K562 (cell line): ENCODE data around the gene TMEM138. TPM values are rescaled to one million over a fixed set of nuclear protein-coding genes. Genes with fewer than 3 reads are reported as not detected.

Source experiments
- ATAC-seq: fragments of 200-7000 bp; cut with Tn5 transposase; 3 replicates; pipeline ENCODE4 v1.9.1; 2020; ENCODE audit warnings: moderate library complexity
- BruUV-seq: library from RNA; stranded (reverse); fragments of 400-500 nt; replicated peaks from 2 replicates; lab custom pipeline; 2021; lab: Mats Ljungman, UMichigan
- CTCF ChIA-PET: fragments of 300-600 bp; formaldehyde crosslinking; extraction: SDS; loops from one replicate; lab custom pipeline; 2021; ENCODE audit warnings: low intra/inter-chr PET ratio; lab: Yijun Ruan, JAX
- POLR2A ChIA-PET: fragments of 300-600, 350-650 bp; sonication (Branson Sonifier 250); formaldehyde crosslinking; extraction: SDS; loops from one replicate; lab custom pipeline; 2021; ENCODE audit warnings: antibody characterized with exemption, inconsistent platforms; lab: Yijun Ruan, JAX
- DNase-seq, 4 experiments: peaks; one replicate each; pipeline versions ENCODE4 v3.0.0 to v3.0.0-alpha.2; 2011 to 2018; ENCODE audit warnings: low spot score in 3 of 4, mixed read lengths in 3 of 4; ENCODE audit errors: extremely low read depth in 1 of 4
- FAIRE-seq: peaks from 2 replicates; lab custom pipeline; 2011; peaks lifted over from hg19 to GRCh38; lab: Jason Lieb, UNC
- H2AFZ ChIP-seq: 2 replicates; pipeline ENCODE4 v1.6.0; 2011; ENCODE audit warnings: low read depth, low read length, control low read depth, inconsistent platforms
- H3K27ac ChIP-seq: fragments of 200-600 bp; 3 replicates; pipeline ENCODE4 v1.8.0; 2011; ENCODE audit warnings: low read depth, mild to moderate bottlenecking, control low read depth, inconsistent platforms, low read length, moderate library complexity, mixed read lengths; ENCODE audit errors: extremely low read depth
- H3K27me3 ChIP-seq, 2 experiments: fragments of 300-600 bp in 1 of 2; 2 replicates in 1 of 2; 3 replicates in 1 of 2; pipeline versions ENCODE4 v1.6.0 to v1.8.0; 2011; ENCODE audit warnings: inconsistent platforms in 2 of 2, low read length in 2 of 2, mild to moderate bottlenecking in 1 of 2, mixed read lengths in 1 of 2, moderate library complexity in 1 of 2; ENCODE audit not compliant: control insufficient read depth in 2 of 2, insufficient read depth in 2 of 2
- H3K36me3 ChIP-seq: fragments of 300-600 bp; 3 replicates; pipeline ENCODE4 v1.8.0; 2011; ENCODE audit warnings: mild to moderate bottlenecking, low read length, inconsistent platforms; ENCODE audit not compliant: control insufficient read depth, insufficient read depth
- H3K4me1 ChIP-seq, 2 experiments: fragments of 200-600 bp in 1 of 2; replicated peaks in 1 of 2; 2 replicates in 1 of 2; 3 replicates in 1 of 2; pipeline versions ENCODE4 v1.5.1 to v1.8.0; 2011; ENCODE audit warnings: inconsistent platforms in 2 of 2, low read length in 2 of 2, mild to moderate bottlenecking in 1 of 2, mixed read lengths in 1 of 2, moderate library complexity in 1 of 2; ENCODE audit not compliant: control insufficient read depth in 2 of 2, insufficient read depth in 2 of 2
- H3K4me2 ChIP-seq: 2 replicates; pipeline ENCODE4 v1.6.1; 2011; ENCODE audit warnings: low read length, control low read depth, inconsistent platforms, mixed read lengths; ENCODE audit not compliant: insufficient read depth
- H3K4me3 ChIP-seq: fragments of 200-600 bp; sonication (generic), shearing (Covaris generic); 2 replicates; pipeline ENCODE4 v1.5.1; 2016; ENCODE audit warnings: control low read depth, inconsistent platforms
- H3K79me2 ChIP-seq: fragments of 200-600 bp; 3 replicates; pipeline ENCODE4 v1.8.0; 2011; ENCODE audit warnings: low read length, inconsistent platforms; ENCODE audit not compliant: control insufficient read depth, insufficient read depth
- H3K9ac ChIP-seq, 2 experiments: 2 replicates each; pipeline versions ENCODE4 v1.6.0 to v1.6.1; 2011; ENCODE audit warnings: low read depth in 2 of 2, low read length in 2 of 2, control low read depth in 1 of 2, inconsistent platforms in 1 of 2, mild to moderate bottlenecking in 1 of 2, mixed read lengths in 1 of 2; ENCODE audit not compliant: insufficient read depth in 1 of 2
- H3K9me1 ChIP-seq: one replicate; pipeline ENCODE4 v1.6.0; 2011; ENCODE audit warnings: inconsistent platforms, mild to moderate bottlenecking, low read length, moderate library complexity; ENCODE audit not compliant: control insufficient read depth, insufficient read depth
- H3K9me3 ChIP-seq: replicated peaks from 2 replicates; pipeline ENCODE4 v1.5.1; 2011; ENCODE audit warnings: low read depth, low read length, inconsistent platforms; ENCODE audit not compliant: control insufficient read depth, insufficient read depth
- H4K20me1 ChIP-seq: replicated peaks from 2 replicates; pipeline ENCODE4 v1.6.1; 2011; ENCODE audit warnings: low read length, inconsistent platforms, mixed read lengths; ENCODE audit not compliant: control insufficient read depth, insufficient read depth
- ASH1L ChIP-seq: fragments of 450-650 bp; IDR thresholded peaks from 2 replicates; pipeline ENCODE4 v1.6.1; 2018; ENCODE audit warnings: borderline replicate concordance, mild to moderate bottlenecking, low read depth; ENCODE audit not compliant: partially characterized antibody
- ATF1 ChIP-seq, 2 experiments: fragments of 450-650 bp in 1 of 2; IDR thresholded peaks; 2 replicates each; pipeline ENCODE4 v1.6.1; 2016; ENCODE audit warnings: missing compliant biosample characterization in 1 of 2, missing genetic modification characterization in 1 of 2
- LARP7 ChIP-seq: fragments of 450-650 bp; IDR thresholded peaks from 2 replicates; pipeline ENCODE4 v1.6.1; 2016
- MEF2A ChIP-seq: IDR thresholded peaks from 2 replicates; pipeline ENCODE4 v1.6.1; 2011; ENCODE audit warnings: low read depth, mild to moderate bottlenecking, low read length, moderate library complexity; ENCODE audit not compliant: control insufficient read depth
- MIER1 ChIP-seq: fragments of 450-650 bp; IDR thresholded peaks from 2 replicates; pipeline ENCODE4 v1.6.1; 2016; ENCODE audit warnings: antibody characterized with exemption, mild to moderate bottlenecking, low read depth
- SETDB1 ChIP-seq: IDR thresholded peaks from one replicate; pipeline ENCODE4 v1.6.1; 2012; ENCODE audit warnings: low read length, control low read depth, inconsistent platforms
- SMARCA4 ChIP-seq: fragments of 450-650 bp; IDR thresholded peaks from 2 replicates; pipeline ENCODE4 v1.6.1; 2016
- ZNF668 ChIP-seq: fragments of 250-450 bp; sonication (Bioruptor Pico); IDR thresholded peaks from 2 replicates; pipeline ENCODE4 v1.8.0; 2022; ENCODE audit warnings: mild to moderate bottlenecking, inconsistent platforms
- ZSCAN29 ChIP-seq: fragments of 450-650 bp; IDR thresholded peaks from 2 replicates; pipeline ENCODE4 v1.6.1; 2017
- WGBS: fragments of 100-300 bp; shearing (Covaris generic); methylation state at CpG from one replicate; pipeline ENCODE4 v1.1.6; 2016; ENCODE audit warnings: low coverage, mixed read lengths; ENCODE audit not compliant: insufficient coverage; ENCODE audit errors: missing lambda C conversion rate; 5-methylcytosine and 5-hydroxymethylcytosine counted together
- in situ Hi-C: fragments of 300-500 bp; cut with MboI; formaldehyde crosslinking; loops from 4 replicates; pipeline ENCODE4 v1.15.0; 2018; ENCODE audit warnings: inconsistent platforms, mixed read lengths
- intact Hi-C: fragments of 100-400 bp; cut with micrococcal nuclease; formaldehyde crosslinking; loops from 2 replicates; pipeline ENCODE4 v1.14.2; 2022
- polyA plus RNA-seq, 8 experiments: library from polyadenylated mRNA; depleted of rRNA in 4 of 8; stranded (reverse) in 5 of 8; unstranded in 3 of 8; fragments of >200 nt; fragmentation: Nextera tagmentation in 2 of 8; fragmentation: Illumina TruSeq in 1 of 8; extraction: Ambion mirVana in 2 of 8; extraction: Trizol in 1 of 8; gene quantifications; 2 replicates each; pipeline versions ENCODE4 v1.2.1 to v1.2.3, GENCODE V29; 2011 to 2014; ENCODE audit warnings: inconsistent platforms in 1 of 8, missing spikeins in 1 of 8
- total RNA-seq, 7 experiments: library from RNA; depleted of rRNA in 6 of 7; stranded (reverse); fragments of >200 nt in 6 of 7; fragmentation: Illumina TruSeq in 2 of 7; extraction: Trizol in 2 of 7; gene quantifications; 2 replicates each; pipeline versions ENCODE4 v1.2.1 to v1.2.3, GENCODE V29; 2011 to 2021; ENCODE audit warnings: low replicate concordance in 1 of 7
- TF ChIP-seq, protein P1 (sequence below): sonication (generic); formaldehyde crosslinking; IDR thresholded peaks from 2 replicates; pipeline ENCODE4 v1.8.1; 2023; ENCODE audit warnings: mild to moderate bottlenecking, missing genetic modification reagents
- TF ChIP-seq, protein P2 (sequence below): fragments of 450-650 bp; IDR thresholded peaks from 2 replicates; pipeline ENCODE4 v1.6.1; 2016; ENCODE audit warnings: low read depth
- TF ChIP-seq, protein P3 (sequence below), 2 experiments: fragments of 450-650 bp; IDR thresholded peaks; 2 replicates each; pipeline ENCODE4 v1.6.1; 2016

The TMEM138 gene
- total and polyA plus RNA-seq, 9 of the 15 experiments (the other 6 are each of a cell fraction or from before 2014, with no cell fraction given): 23.2 to 168 (median 63.1) TPM

DNA sequence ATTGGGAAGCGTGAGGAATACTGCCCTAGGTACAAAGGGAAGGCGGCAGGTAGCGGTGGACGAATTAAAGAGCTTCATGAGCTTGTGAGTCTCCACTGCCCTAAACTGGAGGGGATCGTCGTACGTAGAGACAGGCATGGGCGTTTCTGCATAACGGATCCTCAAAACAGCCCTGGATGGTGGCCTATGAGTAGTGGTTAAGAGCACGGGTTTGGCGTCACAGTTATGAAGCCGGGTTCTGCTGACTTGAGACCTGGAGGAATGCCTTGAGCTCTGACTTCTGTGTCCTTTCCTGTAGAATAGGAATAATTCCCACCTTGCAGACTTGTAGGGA lies 335 bp downstream of the TMEM138 start:
- Histone ChIP-seq H3K27me3 (no peaks in the 10 kb centered on the region), H3K4me1 (peaks cover 28 to 38% of the 10 kb centered on the region in 2 experiments; a peak in 4 of 5 replicates), H3K9ac (peak overlapping the region; percentile 97 to 99), H3K79me2 (peaks cover 65% of the 10 kb centered on the region), H4K20me1 (no peaks in the 10 kb centered on the region), H3K9me1 (no peaks in the 10 kb centered on the region), H2AFZ (peak overlapping the region; percentile 98), H3K4me2 (peak overlapping the region; percentile 100), H3K36me3 (peaks cover 42% of the 10 kb centered on the region), H3K27ac (peak overlapping the region; percentile 96), H3K9me3 (no peaks in the 10 kb centered on the region), H3K4me3 (peak overlapping the region; percentile 67)
- DNase-seq: peak; percentile 41 to 55 (median 48)
- ChIA-PET POLR2A (interaction anchor here (0.6 to 4.6 kb wide), 20 partner anchors 8 to 1229 kb away, joined by 3 to 37 read pairs (median 4); partner anchors contain the start of genes CPSF7, DDB1, SDHAF2 and TKFC), CTCF (no interaction called here)
- TSS peak; percentile 82 for BruUV-seq
- WGBS: 0% methylated on average over 12 of the region's 12 CpGs
- ATAC-seq: peak; percentile 5
- in situ Hi-C loops: no loop called here
- FAIRE-seq: no peak
- intact Hi-C loops: loop anchor here (2.0 kb wide), 1 partner anchor 30 kb away; the partner anchor contains the start of genes DDB1 and TKFC
- TF ChIP-seq, protein P1, sequence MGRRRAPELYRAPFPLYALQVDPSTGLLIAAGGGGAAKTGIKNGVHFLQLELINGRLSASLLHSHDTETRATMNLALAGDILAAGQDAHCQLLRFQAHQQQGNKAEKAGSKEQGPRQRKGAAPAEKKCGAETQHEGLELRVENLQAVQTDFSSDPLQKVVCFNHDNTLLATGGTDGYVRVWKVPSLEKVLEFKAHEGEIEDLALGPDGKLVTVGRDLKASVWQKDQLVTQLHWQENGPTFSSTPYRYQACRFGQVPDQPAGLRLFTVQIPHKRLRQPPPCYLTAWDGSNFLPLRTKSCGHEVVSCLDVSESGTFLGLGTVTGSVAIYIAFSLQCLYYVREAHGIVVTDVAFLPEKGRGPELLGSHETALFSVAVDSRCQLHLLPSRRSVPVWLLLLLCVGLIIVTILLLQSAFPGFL: 0 out of 2 replicates have a peak, but pooled peaks have one; percentile 31
- TF ChIP-seq MEF2A (no peak), ASH1L (peak; percentile 6), MIER1 (0 out of 2 replicates have a peak, but pooled peaks have one; percentile 20), ZNF668 (no peak), LARP7 (0 out of 2 replicates have a peak, but pooled peaks have one; percentile 1), SETDB1 (no peak), ATF1 (CRISPR knock-in tag; IDR thresholded peaks at IDR 0.05) (no peak), ATF1 (tag; IDR thresholded peaks at IDR 0.05) (0 out of 2 replicates have a peak, but pooled peaks have one; percentile 16), SMARCA4 (0 out of 2 replicates have a peak, but pooled peaks have one; percentile 6), ZSCAN29 (peak; percentile 39; the same call in 1 of the 2 replicates)
- TF ChIP-seq, protein P2, sequence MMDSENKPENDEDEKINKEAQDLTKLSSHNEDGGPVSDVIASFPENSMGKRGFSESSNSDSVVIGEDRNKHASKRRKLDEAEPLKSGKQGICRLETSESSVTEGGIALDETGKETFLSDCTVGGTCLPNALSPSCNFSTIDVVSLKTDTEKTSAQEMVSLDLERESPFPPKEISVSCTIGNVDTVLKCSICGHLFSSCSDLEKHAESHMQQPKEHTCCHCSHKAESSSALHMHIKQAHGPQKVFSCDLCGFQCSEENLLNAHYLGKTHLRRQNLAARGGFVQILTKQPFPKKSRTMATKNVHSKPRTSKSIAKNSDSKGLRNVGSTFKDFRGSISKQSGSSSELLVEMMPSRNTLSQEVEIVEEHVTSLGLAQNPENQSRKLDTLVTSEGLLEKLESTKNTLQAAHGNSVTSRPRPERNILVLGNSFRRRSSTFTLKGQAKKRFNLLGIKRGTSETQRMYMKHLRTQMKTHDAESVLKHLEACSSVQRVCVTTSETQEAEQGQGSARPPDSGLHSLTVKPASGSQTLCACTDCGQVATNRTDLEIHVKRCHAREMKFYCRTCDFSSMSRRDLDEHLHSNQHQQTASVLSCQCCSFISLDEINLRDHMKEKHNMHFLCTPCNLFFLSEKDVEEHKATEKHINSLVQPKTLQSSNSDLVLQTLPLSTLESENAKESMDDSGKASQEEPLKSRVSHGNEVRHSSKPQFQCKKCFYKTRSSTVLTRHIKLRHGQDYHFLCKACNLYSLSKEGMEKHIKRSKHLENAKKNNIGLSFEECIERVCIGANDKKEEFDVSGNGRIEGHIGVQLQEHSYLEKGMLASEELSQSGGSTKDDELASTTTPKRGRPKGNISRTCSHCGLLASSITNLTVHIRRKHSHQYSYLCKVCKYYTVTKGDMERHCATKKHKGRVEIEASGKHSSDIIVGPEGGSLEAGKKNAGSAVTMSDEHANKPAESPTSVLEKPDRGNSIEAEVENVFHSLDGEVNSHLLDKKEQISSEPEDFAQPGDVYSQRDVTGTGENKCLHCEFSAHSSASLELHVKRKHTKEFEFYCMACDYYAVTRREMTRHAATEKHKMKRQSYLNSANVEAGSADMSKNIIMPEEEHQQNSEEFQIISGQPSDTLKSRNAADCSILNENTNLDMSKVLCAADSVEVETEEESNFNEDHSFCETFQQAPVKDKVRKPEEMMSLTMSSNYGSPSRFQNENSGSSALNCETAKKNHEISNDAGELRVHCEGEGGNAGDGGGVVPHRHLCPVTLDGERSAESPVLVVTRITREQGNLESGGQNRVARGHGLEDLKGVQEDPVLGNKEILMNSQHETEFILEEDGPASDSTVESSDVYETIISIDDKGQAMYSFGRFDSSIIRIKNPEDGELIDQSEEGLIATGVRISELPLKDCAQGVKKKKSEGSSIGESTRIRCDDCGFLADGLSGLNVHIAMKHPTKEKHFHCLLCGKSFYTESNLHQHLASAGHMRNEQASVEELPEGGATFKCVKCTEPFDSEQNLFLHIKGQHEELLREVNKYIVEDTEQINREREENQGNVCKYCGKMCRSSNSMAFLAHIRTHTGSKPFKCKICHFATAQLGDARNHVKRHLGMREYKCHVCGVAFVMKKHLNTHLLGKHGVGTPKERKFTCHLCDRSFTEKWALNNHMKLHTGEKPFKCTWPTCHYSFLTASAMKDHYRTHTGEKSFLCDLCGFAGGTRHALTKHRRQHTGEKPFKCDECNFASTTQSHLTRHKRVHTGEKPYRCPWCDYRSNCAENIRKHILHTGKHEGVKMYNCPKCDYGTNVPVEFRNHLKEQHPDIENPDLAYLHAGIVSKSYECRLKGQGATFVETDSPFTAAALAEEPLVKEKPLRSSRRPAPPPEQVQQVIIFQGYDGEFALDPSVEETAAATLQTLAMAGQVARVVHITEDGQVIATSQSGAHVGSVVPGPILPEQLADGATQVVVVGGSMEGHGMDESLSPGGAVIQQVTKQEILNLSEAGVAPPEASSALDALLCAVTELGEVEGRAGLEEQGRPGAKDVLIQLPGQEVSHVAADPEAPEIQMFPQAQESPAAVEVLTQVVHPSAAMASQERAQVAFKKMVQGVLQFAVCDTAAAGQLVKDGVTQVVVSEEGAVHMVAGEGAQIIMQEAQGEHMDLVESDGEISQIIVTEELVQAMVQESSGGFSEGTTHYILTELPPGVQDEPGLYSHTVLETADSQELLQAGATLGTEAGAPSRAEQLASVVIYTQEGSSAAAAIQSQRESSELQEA: peak; percentile 59; the same call in 1 of the 2 replicates
- TF ChIP-seq, protein P3, sequence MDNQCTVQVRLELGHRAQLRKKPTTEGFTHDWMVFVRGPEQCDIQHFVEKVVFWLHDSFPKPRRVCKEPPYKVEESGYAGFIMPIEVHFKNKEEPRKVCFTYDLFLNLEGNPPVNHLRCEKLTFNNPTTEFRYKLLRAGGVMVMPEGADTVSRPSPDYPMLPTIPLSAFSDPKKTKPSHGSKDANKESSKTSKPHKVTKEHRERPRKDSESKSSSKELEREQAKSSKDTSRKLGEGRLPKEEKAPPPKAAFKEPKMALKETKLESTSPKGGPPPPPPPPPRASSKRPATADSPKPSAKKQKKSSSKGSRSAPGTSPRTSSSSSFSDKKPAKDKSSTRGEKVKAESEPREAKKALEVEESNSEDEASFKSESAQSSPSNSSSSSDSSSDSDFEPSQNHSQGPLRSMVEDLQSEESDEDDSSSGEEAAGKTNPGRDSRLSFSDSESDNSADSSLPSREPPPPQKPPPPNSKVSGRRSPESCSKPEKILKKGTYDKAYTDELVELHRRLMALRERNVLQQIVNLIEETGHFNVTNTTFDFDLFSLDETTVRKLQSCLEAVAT (IDR thresholded peaks at IDR 0.05): peak in 1 of 2 experiments; percentile 41; a peak in 1 of 4 replicates
